Medulla oblongata (tissue), 1 donor: ENCODE data around the gene ATP5ME.

Experiments
- DNase-seq: peaks from one replicate; pipeline ENCODE4 v3.0.0-alpha.2; 2015; ENCODE audit errors: extremely low spot score

Gene ATP5ME

DNA sequence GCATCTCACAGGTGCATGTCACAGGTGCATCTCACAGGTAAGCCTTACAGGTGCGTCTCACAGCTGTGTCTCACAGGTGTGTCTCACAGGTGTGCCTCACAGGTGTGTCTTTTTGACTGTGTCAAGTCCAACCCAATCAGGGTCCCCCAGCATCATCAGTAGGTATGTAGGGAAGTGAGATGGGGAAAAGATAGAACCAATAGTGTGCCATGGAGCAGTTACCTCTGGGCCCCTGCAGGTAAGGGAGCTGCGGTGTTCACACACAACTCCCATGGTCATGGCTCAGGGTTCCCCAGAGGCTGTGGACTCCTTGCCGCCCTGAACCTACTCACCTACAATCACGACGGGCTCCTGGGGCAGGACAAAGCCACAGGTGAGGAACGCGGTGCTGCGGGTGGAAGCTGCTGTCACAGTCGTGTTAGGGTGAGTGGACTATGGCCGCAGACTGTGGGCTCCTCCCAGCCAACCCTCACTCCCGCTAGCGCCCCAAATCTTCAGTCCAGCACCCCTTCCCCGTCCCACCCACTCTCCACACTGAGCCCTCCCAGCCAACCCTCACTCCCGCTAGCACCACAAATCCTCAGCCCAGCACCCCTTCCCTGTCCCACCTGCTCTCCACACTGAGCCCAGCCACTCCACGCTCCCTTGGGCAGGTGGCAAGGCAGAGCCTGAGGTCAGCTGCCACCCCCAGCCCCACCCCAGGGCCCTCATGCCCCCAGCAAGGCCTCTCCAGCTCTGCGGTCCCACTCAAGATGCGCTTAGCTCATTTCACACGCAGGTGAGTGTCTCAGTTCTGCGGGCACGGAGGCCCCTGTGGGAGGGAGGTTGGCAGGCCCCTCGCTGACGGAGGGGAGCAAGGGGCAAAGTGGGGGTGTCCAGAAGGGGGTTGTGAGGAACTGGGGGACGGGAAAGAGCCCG lies 50.8 kb downstream of the ATP5ME start:
- DNase-seq: no peak
